Sigmoid colon (tissue), 7 donors: ENCODE data around the gene ACTRT3. TPM values are rescaled to one million over a fixed set of nuclear protein-coding genes. Genes with fewer than 3 reads are reported as not detected.

Source experiments
- DNase-seq: peaks from one replicate; pipeline ENCODE4 v3.0.0-alpha.2; 2019
- H3K27ac ChIP-seq, 4 donors: fragments of 200-600 bp; sonication (generic); one replicate each; pipeline ENCODE4 v1.5.1; 2016 to 2019; ENCODE audit warnings: mild to moderate bottlenecking in 1 of 4
- H3K27me3 ChIP-seq, 3 donors: fragments of 200-600 bp; sonication (generic); one replicate each; pipeline ENCODE4 v1.5.1; 2019; ENCODE audit warnings: mild to moderate bottlenecking in 1 of 3
- H3K36me3 ChIP-seq, 4 donors: fragments of 200-600 bp; sonication (generic); one replicate each; pipeline ENCODE4 v1.5.1; 2016 to 2019
- H3K4me1 ChIP-seq, 4 donors: fragments of 200-600 bp; sonication (generic); one replicate each; pipeline ENCODE4 v1.5.1; 2017 to 2019
- H3K4me3 ChIP-seq, 4 donors: fragments of 200-600 bp; sonication (generic); one replicate each; pipeline ENCODE4 v1.5.1; 2017 to 2019; ENCODE audit warnings: mild to moderate bottlenecking in 2 of 4, moderate library complexity in 1 of 4
- H3K9me3 ChIP-seq, 4 donors: fragments of 200-600 bp in 3 of 4; sonication (generic) in 3 of 4; one replicate each; pipeline versions ENCODE4 v1.5.1 to v1.6.1; 2013 to 2019
- EP300 ChIP-seq, 4 donors: sonication (generic); formaldehyde crosslinking; IDR thresholded peaks; one replicate each; pipeline ENCODE4 v1.6.1; 2017; ENCODE audit warnings: antibody characterized with exemption in 4 of 4
- POLR2A ChIP-seq, 2 donors: fragments of 450-650 bp; IDR thresholded peaks; one replicate each; pipeline ENCODE4 v1.6.1; 2016; ENCODE audit warnings: antibody characterized with exemption in 2 of 2, mild to moderate bottlenecking in 2 of 2, moderate library complexity in 2 of 2
- POLR2AphosphoS5 ChIP-seq, 4 donors: sonication (generic); formaldehyde crosslinking; IDR thresholded peaks; one replicate each; pipeline ENCODE4 v1.6.1; 2017; ENCODE audit warnings: antibody characterized with exemption in 4 of 4
- WGBS, 2 donors: extraction: QIAGEN DNeasy Blood & Tissue Kit; methylation state at CpG; one replicate each; pipeline ENCODE4 v1.1.7; 2013; 5-methylcytosine and 5-hydroxymethylcytosine counted together
- intact Hi-C: fragments of 100-400 bp; cut with DNase I; formaldehyde crosslinking; loops from one replicate; pipeline ENCODE4 v1.15.1; 2023
- polyA plus RNA-seq, 3 donors: library from polyadenylated mRNA; stranded (reverse); fragments of 200-250 nt; gene quantifications; one replicate each; pipeline ENCODE4 v1.2.3, GENCODE V29; 2013
- total RNA-seq, 4 donors: library from RNA; depleted of rRNA; stranded (reverse); fragments of >200 nt; gene quantifications; one replicate each; pipeline ENCODE4 v1.1.0, GENCODE V29; 2016
- TF ChIP-seq, protein P1 (sequence below), 4 experiments: fragments of 450-650 bp in 3 of 4; fragments of 200-600 bp in 1 of 4; IDR thresholded peaks; one replicate each; pipeline ENCODE4 v1.5.1; 2016 to 2019; ENCODE audit warnings: antibody characterized with exemption in 4 of 4, mild to moderate bottlenecking in 3 of 4, moderate library complexity in 2 of 4
- donor health status: healthy with polysubstance abuse.
- donor health status: Bipolar disorder and iron deficiency.
- donor health status: healthy.

Gene ACTRT3
- total and polyA plus RNA-seq, 7 donors, result 0.69 to 4.4 (median 1.2) TPM

DNA sequence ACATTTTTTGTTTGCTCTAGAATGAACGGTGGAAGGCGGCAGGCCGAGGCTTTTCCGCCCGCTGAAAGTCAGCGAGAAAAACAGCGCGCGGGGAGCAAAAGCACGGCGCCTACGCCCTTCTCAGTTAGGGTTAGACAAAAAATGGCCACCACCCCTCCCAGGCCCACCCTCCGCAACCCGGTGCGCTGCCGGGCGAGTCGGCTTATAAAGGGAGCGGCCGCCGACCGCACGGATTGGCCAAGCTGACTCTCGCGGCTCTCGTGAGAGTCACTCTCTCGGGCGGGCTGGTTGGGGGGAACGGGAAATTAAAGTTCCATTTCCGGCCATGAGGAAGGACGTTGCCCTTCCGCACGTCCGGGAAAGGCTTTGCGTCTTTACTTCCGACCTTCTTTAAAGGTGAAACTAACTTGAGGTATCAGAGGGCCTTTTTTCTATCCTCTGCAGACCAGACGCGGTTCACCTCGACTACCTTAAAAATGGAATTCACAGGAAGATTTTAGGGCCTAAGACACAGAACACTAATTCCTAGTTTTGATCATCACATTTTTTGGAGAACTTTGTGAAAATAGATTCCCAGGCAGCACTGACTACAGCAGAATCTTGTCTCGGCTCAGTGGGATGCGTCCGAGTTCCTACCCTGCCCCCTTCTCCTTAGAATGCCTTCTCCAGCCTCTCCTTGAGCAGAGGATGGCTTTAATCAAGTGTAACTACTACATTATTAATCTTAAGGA is 4.3 kb downstream of the ACTRT3 start, which contains the start of gene TERC:
Gene TERC (minus strand): TSS at position 179 of the 731 bp plus-strand sequence.
- TF ChIP-seq, protein P1, sequence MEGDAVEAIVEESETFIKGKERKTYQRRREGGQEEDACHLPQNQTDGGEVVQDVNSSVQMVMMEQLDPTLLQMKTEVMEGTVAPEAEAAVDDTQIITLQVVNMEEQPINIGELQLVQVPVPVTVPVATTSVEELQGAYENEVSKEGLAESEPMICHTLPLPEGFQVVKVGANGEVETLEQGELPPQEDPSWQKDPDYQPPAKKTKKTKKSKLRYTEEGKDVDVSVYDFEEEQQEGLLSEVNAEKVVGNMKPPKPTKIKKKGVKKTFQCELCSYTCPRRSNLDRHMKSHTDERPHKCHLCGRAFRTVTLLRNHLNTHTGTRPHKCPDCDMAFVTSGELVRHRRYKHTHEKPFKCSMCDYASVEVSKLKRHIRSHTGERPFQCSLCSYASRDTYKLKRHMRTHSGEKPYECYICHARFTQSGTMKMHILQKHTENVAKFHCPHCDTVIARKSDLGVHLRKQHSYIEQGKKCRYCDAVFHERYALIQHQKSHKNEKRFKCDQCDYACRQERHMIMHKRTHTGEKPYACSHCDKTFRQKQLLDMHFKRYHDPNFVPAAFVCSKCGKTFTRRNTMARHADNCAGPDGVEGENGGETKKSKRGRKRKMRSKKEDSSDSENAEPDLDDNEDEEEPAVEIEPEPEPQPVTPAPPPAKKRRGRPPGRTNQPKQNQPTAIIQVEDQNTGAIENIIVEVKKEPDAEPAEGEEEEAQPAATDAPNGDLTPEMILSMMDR (IDR thresholded peaks at IDR 0.05), result no peak
- peak; percentile 97 to 99 (median 98) for TF ChIP-seq POLR2AphosphoS5 (IDR thresholded peaks at IDR 0.05)
- peak in 1 of 4 donors; percentile 11 for TF ChIP-seq EP300 (IDR thresholded peaks at IDR 0.05)
- peak; percentile 99 for TF ChIP-seq POLR2A (IDR thresholded peaks at IDR 0.05)
- Histone ChIP-seq H3K4me1 (peaks cover 0 to 17% (median 4%) of the 10 kb centered on the region in 4 donors), H3K27me3 (no peaks in the 10 kb centered on the region), H3K4me3 (peak within 1 kb of the TSS; percentile 69 to 74 (median 72)), H3K36me3 (no peaks in the 10 kb centered on the region), H3K27ac (peak within 1 kb of the TSS; percentile 93 to 95 (median 94)), H3K9me3 (peaks cover 0 to 2% (median 0%) of the 10 kb centered on the region in 4 donors)
- DNase-seq, result peak; percentile 98
- intact Hi-C loops, result loop anchor here (2.0 to 10.0 kb wide), 3 partner anchors 103 to 620 kb away; partner anchors contain the start of genes MECOM and SEC62
- 7 to 8% methylated on average over 42 of the region's 42 CpGs for WGBS, 2 donors

DNA sequence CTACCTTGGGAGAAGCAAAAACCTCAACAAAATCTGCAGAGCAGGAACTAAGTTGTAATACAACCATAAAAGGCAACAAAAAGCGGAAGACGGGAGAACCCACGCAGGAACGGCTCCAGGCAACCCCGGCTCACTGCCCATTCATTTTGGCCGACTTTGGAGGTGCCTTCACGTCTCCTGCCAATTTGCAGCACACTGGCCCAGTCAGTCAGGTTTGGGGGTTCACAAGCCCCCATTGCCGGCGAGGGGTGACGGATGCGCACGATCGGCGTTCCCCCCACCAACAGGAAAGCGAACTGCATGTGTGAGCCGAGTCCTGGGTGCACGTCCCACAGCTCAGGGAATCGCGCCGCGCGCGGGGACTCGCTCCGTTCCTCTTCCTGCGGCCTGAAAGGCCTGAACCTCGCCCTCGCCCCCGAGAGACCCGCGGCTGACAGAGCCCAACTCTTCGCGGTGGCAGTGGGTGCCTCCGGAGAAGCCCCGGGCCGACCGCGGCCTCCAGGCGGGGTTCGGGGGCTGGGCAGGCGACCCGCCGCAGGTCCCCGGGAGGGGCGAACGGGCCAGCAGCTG is 5.0 kb downstream of the ACTRT3 start:
- intact Hi-C loops, result loop anchor here (2.0 to 10.0 kb wide), 3 partner anchors 102 to 620 kb away; partner anchors contain the start of genes MECOM and SEC62

DNA sequence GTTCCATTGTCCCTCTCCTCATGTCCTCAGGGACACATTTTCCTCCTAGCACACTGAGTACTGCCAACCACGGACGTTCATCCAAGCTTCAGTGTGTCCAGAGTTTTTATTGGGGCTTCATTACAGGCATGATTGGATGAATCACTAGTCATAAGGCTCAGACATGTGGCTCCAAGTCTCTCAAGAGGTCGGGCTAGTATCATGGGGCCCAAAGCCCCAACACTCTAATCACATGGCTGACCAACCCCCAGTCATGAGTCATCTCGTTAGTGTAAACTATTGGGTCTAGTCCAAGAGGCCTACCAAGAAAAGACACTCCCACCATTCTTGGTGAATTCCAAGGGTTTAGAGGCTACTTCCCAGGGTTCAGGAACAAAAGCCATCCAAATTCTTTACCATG is 8.9 kb downstream of the ACTRT3 start:
- TF ChIP-seq, protein P1 (IDR thresholded peaks at IDR 0.05), result no peak
- TF ChIP-seq POLR2A (IDR thresholded peaks at IDR 0.05), result no peak
- intact Hi-C loops, result loop anchor here (5.0 to 10.0 kb wide), 2 partner anchors 98 to 616 kb away; partner anchors contain the start of gene MECOM

More for the DNA sequence above, 5.0 kb downstream of the ACTRT3 start:
- Histone ChIP-seq H3K9me3 (peaks cover 0 to 2% (median 0%) of the 10 kb centered on the region in 4 donors), H3K4me3 (peak overlapping the region; percentile 69 to 74 (median 72)), H3K4me1 (peaks cover 0 to 13% (median 4%) of the 10 kb centered on the region in 4 donors), H3K27me3 (no peaks in the 10 kb centered on the region), H3K36me3 (no peaks in the 10 kb centered on the region), H3K27ac (peak overlapping the region; percentile 93 to 95 (median 94))
- WGBS, 2 donors, result 0% methylated on average over 46 of the region's 46 CpGs
- TF ChIP-seq POLR2A (IDR thresholded peaks at IDR 0.05) (no peak), EP300 (IDR thresholded peaks at IDR 0.05) (no peak), POLR2AphosphoS5 (IDR thresholded peaks at IDR 0.05) (peak in 3 of 4 donors; percentile 13 to 64 (median 53))
- TF ChIP-seq, protein P1 (IDR thresholded peaks at IDR 0.05), result no peak
- peak; percentile 87 for DNase-seq

DNA sequence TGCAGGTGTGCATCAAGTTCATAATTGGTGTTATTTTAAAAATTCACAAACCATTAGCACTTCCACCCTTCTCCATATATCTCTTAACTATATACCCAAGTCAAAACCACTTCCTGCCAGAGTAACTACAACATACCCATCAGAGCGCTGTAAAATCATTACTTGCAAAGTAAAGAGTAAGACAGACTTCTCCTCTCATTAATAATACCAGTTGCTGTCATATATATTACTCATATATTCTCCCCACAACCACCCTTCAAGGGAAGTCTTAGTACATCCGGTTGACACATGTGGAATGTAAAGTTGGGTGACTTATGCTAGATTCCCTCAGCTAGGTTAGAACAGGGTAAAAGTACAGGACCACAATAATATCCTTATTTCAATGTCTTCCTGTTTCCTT is 10.1 kb downstream of the ACTRT3 start:
- intact Hi-C loops, result no loop called here

More for the DNA sequence above, 8.9 kb downstream of the ACTRT3 start:
- no peak overlapping the region for H3K4me3 ChIP-seq
- H3K4me1 ChIP-seq, result peaks cover 0 to 13% (median 4%) of the 10 kb centered on the region in 4 donors
- H3K9me3 ChIP-seq, result peaks cover 0 to 2% (median 0%) of the 10 kb centered on the region in 4 donors
- no peaks in the 10 kb centered on the region for H3K27me3 ChIP-seq
- no peaks in the 10 kb centered on the region for H3K36me3 ChIP-seq
- H3K27ac ChIP-seq, result no peak overlapping the region
- no peak for DNase-seq
- WGBS, 2 donors, result 64 to 79% methylated on average over 4 of the region's 4 CpGs

More for the DNA sequence above, 10.1 kb downstream of the ACTRT3 start:
- WGBS, 2 donors, result 51 to 84% methylated on average over 2 of the region's 2 CpGs
- DNase-seq, result no peak
- TF ChIP-seq EP300 (IDR thresholded peaks at IDR 0.05) (no peak), POLR2A (IDR thresholded peaks at IDR 0.05) (no peak), POLR2AphosphoS5 (IDR thresholded peaks at IDR 0.05) (no peak)
- TF ChIP-seq, protein P1 (IDR thresholded peaks at IDR 0.05), result no peak
- H3K9me3 ChIP-seq, result peaks cover 0 to 2% (median 0%) of the 10 kb centered on the region in 4 donors
- no peaks in the 10 kb centered on the region for H3K27me3 ChIP-seq
- H3K4me1 ChIP-seq, result peaks cover 0 to 13% (median 4%) of the 10 kb centered on the region in 4 donors
- H3K27ac ChIP-seq, result no peak overlapping the region
- no peak overlapping the region for H3K4me3 ChIP-seq
- no peaks in the 10 kb centered on the region for H3K36me3 ChIP-seq
